ENCODE results near the gene EAF1.

DNA sequence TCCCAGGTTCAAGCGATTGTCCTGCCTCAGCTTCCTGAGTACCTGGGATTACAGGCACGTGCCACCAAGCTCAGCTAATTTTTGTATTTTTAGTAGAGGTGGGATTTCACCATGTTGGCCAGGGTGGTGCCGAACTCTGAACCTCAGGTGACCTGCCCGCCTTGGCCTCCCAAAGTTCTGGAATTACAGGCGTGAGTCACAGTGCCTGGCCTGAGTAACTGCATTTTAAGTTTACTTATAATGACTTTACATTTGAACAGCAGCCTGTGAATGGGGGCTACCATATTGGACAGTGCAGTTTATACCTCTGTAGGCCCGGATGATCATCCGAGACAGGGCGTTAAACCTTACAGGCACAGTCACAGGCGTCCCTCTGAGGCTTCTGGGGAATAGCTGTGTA lies 24.8 kb downstream of the EAF1 start:
- TF ChIP-seq FOXK2 (IDR thresholded peaks at IDR 0.05) (no peak), FOXM1 (IDR thresholded peaks at IDR 0.05; ENCODE audit: borderline replicate concordance) (no peak), TARDBP (IDR thresholded peaks at IDR 0.05) (no peak), SUZ12 (IDR thresholded peaks at IDR 0.05) (no peak), BHLHE40 (IDR thresholded peaks at IDR 0.05; ENCODE audit: borderline replicate concordance) (no peak)

Measured in HEK293T (cell line).